PFSK-1 (cell line): Measurements from ENCODE around the gene TP53I11.

Experiments used
- POLR2AphosphoS5 ChIP-seq: IDR thresholded peaks from 2 replicates; pipeline ENCODE4 v1.6.1; 2012; ENCODE audit warnings: low read depth, mild to moderate bottlenecking, control low read depth, low read length, moderate library complexity
- SIN3A ChIP-seq: IDR thresholded peaks from 2 replicates; pipeline ENCODE4 v1.6.1; 2012; ENCODE audit warnings: mild to moderate bottlenecking, low read length, moderate library complexity, borderline replicate concordance; ENCODE audit not compliant: insufficient read depth
- TF ChIP-seq, protein P1 (sequence below), 2 experiments: IDR thresholded peaks; 2 replicates each; pipeline versions ENCODE4 v1.6.1 to v1.8.0; 2011 to 2012; ENCODE audit warnings: low read depth in 2 of 2, low read length in 2 of 2, control low read depth in 1 of 2, inconsistent platforms in 1 of 2, mild to moderate bottlenecking in 1 of 2, moderate library complexity in 1 of 2; ENCODE audit not compliant: insufficient read depth in 1 of 2

- no peak for TF ChIP-seq POLR2AphosphoS5
- TF ChIP-seq, protein P1, sequence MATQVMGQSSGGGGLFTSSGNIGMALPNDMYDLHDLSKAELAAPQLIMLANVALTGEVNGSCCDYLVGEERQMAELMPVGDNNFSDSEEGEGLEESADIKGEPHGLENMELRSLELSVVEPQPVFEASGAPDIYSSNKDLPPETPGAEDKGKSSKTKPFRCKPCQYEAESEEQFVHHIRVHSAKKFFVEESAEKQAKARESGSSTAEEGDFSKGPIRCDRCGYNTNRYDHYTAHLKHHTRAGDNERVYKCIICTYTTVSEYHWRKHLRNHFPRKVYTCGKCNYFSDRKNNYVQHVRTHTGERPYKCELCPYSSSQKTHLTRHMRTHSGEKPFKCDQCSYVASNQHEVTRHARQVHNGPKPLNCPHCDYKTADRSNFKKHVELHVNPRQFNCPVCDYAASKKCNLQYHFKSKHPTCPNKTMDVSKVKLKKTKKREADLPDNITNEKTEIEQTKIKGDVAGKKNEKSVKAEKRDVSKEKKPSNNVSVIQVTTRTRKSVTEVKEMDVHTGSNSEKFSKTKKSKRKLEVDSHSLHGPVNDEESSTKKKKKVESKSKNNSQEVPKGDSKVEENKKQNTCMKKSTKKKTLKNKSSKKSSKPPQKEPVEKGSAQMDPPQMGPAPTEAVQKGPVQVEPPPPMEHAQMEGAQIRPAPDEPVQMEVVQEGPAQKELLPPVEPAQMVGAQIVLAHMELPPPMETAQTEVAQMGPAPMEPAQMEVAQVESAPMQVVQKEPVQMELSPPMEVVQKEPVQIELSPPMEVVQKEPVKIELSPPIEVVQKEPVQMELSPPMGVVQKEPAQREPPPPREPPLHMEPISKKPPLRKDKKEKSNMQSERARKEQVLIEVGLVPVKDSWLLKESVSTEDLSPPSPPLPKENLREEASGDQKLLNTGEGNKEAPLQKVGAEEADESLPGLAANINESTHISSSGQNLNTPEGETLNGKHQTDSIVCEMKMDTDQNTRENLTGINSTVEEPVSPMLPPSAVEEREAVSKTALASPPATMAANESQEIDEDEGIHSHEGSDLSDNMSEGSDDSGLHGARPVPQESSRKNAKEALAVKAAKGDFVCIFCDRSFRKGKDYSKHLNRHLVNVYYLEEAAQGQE (IDR thresholded peaks at IDR 0.05; ENCODE audit: insufficient read depth in 1 of 2, low read depth in 2 of 2, low read length in 2 of 2) = no peak
- TF ChIP-seq SIN3A = no peak
These were observed 30.1 kb upstream of the TP53I11 start for GRCh38 chr11:44980533-44981427.
